Liver (tissue), 9 donors: ENCODE measurements around the gene NXT1. TPM values are rescaled to one million over a fixed set of nuclear protein-coding genes. Genes with fewer than 3 reads are reported as not detected.

Experiments
- DNase-seq: peaks from one replicate; pipeline ENCODE4 v3.0.0-alpha.2; 2017; ENCODE audit warnings: low spot score
- H3K27ac ChIP-seq, 2 donors: one replicate each; pipeline ENCODE4 v1.7.0; 2013; ENCODE audit warnings: inconsistent platforms in 2 of 2, low read length in 2 of 2, control low read depth in 1 of 2, low read depth in 1 of 2, mild to moderate bottlenecking in 1 of 2
- H3K27me3 ChIP-seq, 4 donors: one replicate each; pipeline versions ENCODE4 v1.6.1 to v1.7.0; 2013; ENCODE audit warnings: low read length in 3 of 4, inconsistent platforms in 1 of 4, mild to moderate bottlenecking in 1 of 4, moderate library complexity in 1 of 4; ENCODE audit not compliant: control insufficient read depth in 4 of 4, insufficient read depth in 4 of 4
- H3K36me3 ChIP-seq, 4 donors: one replicate each; pipeline versions ENCODE4 v1.6.1 to v1.7.0; 2013; ENCODE audit warnings: low read length in 3 of 4, mild to moderate bottlenecking in 3 of 4, low read depth in 1 of 4, moderate library complexity in 1 of 4; ENCODE audit not compliant: control insufficient read depth in 4 of 4, insufficient read depth in 3 of 4
- H3K4me1 ChIP-seq, 4 donors: one replicate each; pipeline versions ENCODE4 v1.6.1 to v1.7.0; 2013; ENCODE audit warnings: low read length in 3 of 4, mild to moderate bottlenecking in 3 of 4, moderate library complexity in 1 of 4; ENCODE audit not compliant: control insufficient read depth in 4 of 4, insufficient read depth in 4 of 4
- H3K4me3 ChIP-seq, 3 donors: one replicate each; pipeline versions ENCODE4 v1.6.1 to v1.7.0; 2013; ENCODE audit warnings: low read length in 3 of 3, control low read depth in 1 of 3, low read depth in 1 of 3, mild to moderate bottlenecking in 1 of 3
- H3K9ac ChIP-seq, 2 donors: one replicate each; pipeline ENCODE4 v1.7.0; 2013; ENCODE audit warnings: low read length in 2 of 2, mild to moderate bottlenecking in 2 of 2, moderate library complexity in 2 of 2, control low read depth in 1 of 2, low read depth in 1 of 2
- H3K9me3 ChIP-seq, 4 donors: one replicate each; pipeline versions ENCODE4 v1.6.1 to v1.7.0; 2013; ENCODE audit warnings: low read length in 3 of 4; ENCODE audit not compliant: control insufficient read depth in 4 of 4
- ATF3 ChIP-seq: IDR thresholded peaks from 2 replicates; pipeline ENCODE4 v1.6.1; 2016; ENCODE audit warnings: antibody characterized with exemption
- CTCF ChIP-seq: fragments of 150-350 bp; IDR thresholded peaks from 2 replicates; pipeline ENCODE4 v1.5.1; 2017; ENCODE audit warnings: improper control_type of control experiment, low read depth, low read length; ENCODE audit not compliant: missing input control
- EGR1 ChIP-seq, 2 donors: IDR thresholded peaks; 2 replicates each; pipeline ENCODE4 v1.6.1; 2016 to 2018; ENCODE audit warnings: antibody characterized with exemption in 2 of 2, low read depth in 2 of 2
- FOXA1 ChIP-seq: IDR thresholded peaks from 2 replicates; pipeline ENCODE4 v1.6.1; 2016; ENCODE audit warnings: antibody characterized with exemption
- GABPA ChIP-seq, 2 donors: IDR thresholded peaks in 1 of 2; conservative IDR thresholded peaks in 1 of 2; 2 replicates each; pipeline ENCODE4 v1.6.1; 2016; ENCODE audit warnings: antibody characterized with exemption in 2 of 2, mild to moderate bottlenecking in 1 of 2, moderate library complexity in 1 of 2
- HNF4A ChIP-seq, 2 donors: conservative IDR thresholded peaks; 2 replicates each; pipeline ENCODE4 v1.6.1; 2016; ENCODE audit warnings: antibody characterized with exemption in 2 of 2, mild to moderate bottlenecking in 2 of 2
- HNF4G ChIP-seq: IDR thresholded peaks from 2 replicates; pipeline ENCODE4 v1.6.1; 2016; ENCODE audit warnings: antibody characterized with exemption
- JUND ChIP-seq, 2 donors: IDR thresholded peaks; 2 replicates each; pipeline ENCODE4 v1.6.1; 2016; ENCODE audit warnings: antibody characterized with exemption in 2 of 2
- MAX ChIP-seq: IDR thresholded peaks from 2 replicates; pipeline ENCODE4 v1.6.1; 2016; ENCODE audit warnings: antibody characterized with exemption
- NR2F2 ChIP-seq: IDR thresholded peaks from 2 replicates; pipeline ENCODE4 v1.6.1; 2016; ENCODE audit warnings: antibody characterized with exemption
- REST ChIP-seq: IDR thresholded peaks from 2 replicates; pipeline ENCODE4 v1.6.1; 2016; ENCODE audit warnings: antibody characterized with exemption, mild to moderate bottlenecking
- RXRA ChIP-seq, 2 donors: IDR thresholded peaks; 2 replicates each; pipeline ENCODE4 v1.6.1; 2017 to 2018; ENCODE audit warnings: antibody characterized with exemption in 2 of 2, mild to moderate bottlenecking in 1 of 2
- SP1 ChIP-seq: IDR thresholded peaks from 2 replicates; pipeline ENCODE4 v1.6.1; 2018; ENCODE audit warnings: antibody characterized with exemption, mild to moderate bottlenecking
- TAF1 ChIP-seq: conservative IDR thresholded peaks from 2 replicates; pipeline ENCODE4 v1.6.1; 2016; ENCODE audit warnings: antibody characterized with exemption, mild to moderate bottlenecking
- YY1 ChIP-seq: IDR thresholded peaks from 2 replicates; pipeline ENCODE4 v1.6.1; 2016; ENCODE audit warnings: antibody characterized with exemption, mild to moderate bottlenecking
- WGBS: extraction: QIAGEN DNeasy Blood & Tissue Kit; methylation state at CpG from one replicate; pipeline ENCODE4 v1.1.7; 2013; 5-methylcytosine and 5-hydroxymethylcytosine counted together
- polyA plus RNA-seq, 2 donors: library from polyadenylated mRNA; stranded (reverse) in 1 of 2; unstranded in 1 of 2; fragments of 200-250 nt in 1 of 2; fragments of >200 nt in 1 of 2; fragmentation: Nextera tagmentation in 1 of 2; extraction: Ambion mirVana in 1 of 2; gene quantifications; one replicate each; pipeline versions ENCODE4 v1.2.1 to v1.2.3, GENCODE V29; 2013 to 2015
- total RNA-seq, 2 donors: library from RNA; depleted of rRNA; stranded (reverse); fragments of >200 nt; gene quantifications; one replicate each; pipeline ENCODE4 v1.2.3, GENCODE V29; 2014
- donor health status: healthy.
- donor health status: healthy.
- donor health status: healthy.
- donor health status: healthy.
- donor health status: healthy.

NXT1 gene
- total and polyA plus RNA-seq, 4 donors = 5.7 to 9.6 (median 8.8) TPM

GRCh38 chr20:23341073-23341472, 9.5 kb upstream of the NXT1 start:
- Histone ChIP-seq H3K27ac (no peak overlapping the region), H3K9ac (no peak overlapping the region), H3K4me3 (no peak overlapping the region), H3K9me3 (no peaks in the 10 kb centered on the region), H3K36me3 (no peaks in the 10 kb centered on the region), H3K27me3 (no peaks in the 10 kb centered on the region), H3K4me1 (no peaks in the 10 kb centered on the region)
- DNase-seq = no peak
- WGBS = 72% methylated on average over 2 of the region's 2 CpGs
- no peak for TF ChIP-seq TAF1
- no peak for TF ChIP-seq REST
- TF ChIP-seq HNF4A (conservative IDR thresholded peaks at IDR 0.05) = no peak
- no peak for TF ChIP-seq RXRA (IDR thresholded peaks at IDR 0.05)
- no peak for TF ChIP-seq FOXA1
- TF ChIP-seq MAX = no peak
- TF ChIP-seq EGR1 (IDR thresholded peaks at IDR 0.05; ENCODE audit: low read depth in 2 of 2) = no peak
- no peak for TF ChIP-seq NR2F2
- TF ChIP-seq HNF4G = no peak
- no peak for TF ChIP-seq ATF3
- no peak for TF ChIP-seq SP1
- no peak for TF ChIP-seq CTCF
- TF ChIP-seq GABPA (IDR thresholded peaks at IDR 0.05 in 1 of 2, conservative IDR thresholded peaks at IDR 0.05 in 1 of 2) = no peak

GRCh38 chr20:23343590-23343989, 7.0 kb upstream of the NXT1 start:
- TF ChIP-seq HNF4G (no peak), RXRA (IDR thresholded peaks at IDR 0.05) (no peak), YY1 (no peak), EGR1 (IDR thresholded peaks at IDR 0.05; ENCODE audit: low read depth in 2 of 2) (no peak), HNF4A (conservative IDR thresholded peaks at IDR 0.05) (no peak), REST (no peak), JUND (IDR thresholded peaks at IDR 0.05) (no peak), GABPA (IDR thresholded peaks at IDR 0.05 in 1 of 2, conservative IDR thresholded peaks at IDR 0.05 in 1 of 2) (no peak), NR2F2 (no peak)
- no peaks in the 10 kb centered on the region for H3K36me3 ChIP-seq
- no peaks in the 10 kb centered on the region for H3K4me1 ChIP-seq
- no peaks in the 10 kb centered on the region for H3K27me3 ChIP-seq
- no peaks in the 10 kb centered on the region for H3K9me3 ChIP-seq
- no peak overlapping the region for H3K27ac ChIP-seq
- 91% methylated on average over 1 of the region's 1 CpG for WGBS
- DNase-seq = no peak
- H3K4me3 ChIP-seq = no peak overlapping the region
- no peak overlapping the region for H3K9ac ChIP-seq
